ENCODE results near the gene FBXO4.

Gene FBXO4

GRCh38 chr5:41983284-41983683, 58.2 kb downstream of the FBXO4 start:
- no peak for TF ChIP-seq CTCF (IDR thresholded peaks at IDR 0.05; ENCODE audit: insufficient read depth, missing control alignments)
- FAIRE-seq (no peak), DNase-seq (ENCODE audit: insufficient read length, low spot score) (no peak)

GRCh38 chr5:41985945-41986695, 61.0 kb downstream of the FBXO4 start:
- DNase-seq (ENCODE audit: insufficient read length, low spot score), result no peak
- no peak for FAIRE-seq
- no peak for TF ChIP-seq CTCF (IDR thresholded peaks at IDR 0.05; ENCODE audit: insufficient read depth, missing control alignments)

Measured in D721Med (cell line).